ENCODE measurements around the gene B4GALT5. TPM values are rescaled to one million over a fixed set of nuclear protein-coding genes. Genes with fewer than 3 reads are reported as not detected.

Gene B4GALT5
- total RNA-seq, 3 donors from 2014 or later = 52.4 to 65.1 (median 60.2) TPM

DNA sequence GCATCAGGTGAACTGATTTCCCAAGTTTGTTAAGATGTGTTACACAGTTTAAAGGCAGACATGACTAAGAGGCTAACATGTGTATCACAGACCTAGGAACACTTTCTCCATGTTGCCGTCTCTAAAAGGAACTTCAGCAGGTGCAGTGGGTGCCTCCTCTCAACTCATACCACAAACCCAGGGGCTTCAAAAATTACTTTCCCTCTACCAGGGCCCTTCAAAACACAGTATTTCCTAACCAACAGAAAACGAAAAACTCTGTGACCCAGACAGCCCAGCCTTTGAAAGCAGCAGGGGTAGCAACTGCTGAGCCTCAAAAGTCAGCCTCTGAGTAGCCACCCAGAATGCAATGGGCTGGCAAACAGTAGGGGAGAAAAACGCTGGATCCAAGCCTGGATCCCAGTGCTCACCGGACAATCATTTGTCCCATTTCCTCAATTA is 28.5 kb downstream of the B4GALT5 start:
- ATAC-seq (peak; percentile 20), DNase-seq (no peak)
- intact Hi-C loops (cut with DNase I, micrococcal nuclease) = no loop called here
- no peak for TF ChIP-seq CTCF (IDR thresholded peaks at IDR 0.05)
- Histone ChIP-seq H3K4me3 (no peak overlapping the region), H3K9me3 (no peaks in the 10 kb centered on the region), H3K36me3 (ENCODE audit: low read depth) (no peaks in the 10 kb centered on the region), H3K4me1 (ENCODE audit: low read depth) (peaks cover 41% of the 10 kb centered on the region)

GRCh38 chr20:49684335-49684997 is 29.2 kb downstream of the B4GALT5 start:
- Histone ChIP-seq H3K36me3 (ENCODE audit: low read depth) (no peaks in the 10 kb centered on the region), H3K4me3 (no peak overlapping the region), H3K9me3 (no peaks in the 10 kb centered on the region), H3K4me1 (ENCODE audit: low read depth) (peaks cover 48% of the 10 kb centered on the region)
- intact Hi-C loops (cut with DNase I, micrococcal nuclease) = no loop called here
- ATAC-seq = no peak
- TF ChIP-seq CTCF (IDR thresholded peaks at IDR 0.05) = no peak
- DNase-seq = peak in 1 of 3 donors; percentile 1

DNA sequence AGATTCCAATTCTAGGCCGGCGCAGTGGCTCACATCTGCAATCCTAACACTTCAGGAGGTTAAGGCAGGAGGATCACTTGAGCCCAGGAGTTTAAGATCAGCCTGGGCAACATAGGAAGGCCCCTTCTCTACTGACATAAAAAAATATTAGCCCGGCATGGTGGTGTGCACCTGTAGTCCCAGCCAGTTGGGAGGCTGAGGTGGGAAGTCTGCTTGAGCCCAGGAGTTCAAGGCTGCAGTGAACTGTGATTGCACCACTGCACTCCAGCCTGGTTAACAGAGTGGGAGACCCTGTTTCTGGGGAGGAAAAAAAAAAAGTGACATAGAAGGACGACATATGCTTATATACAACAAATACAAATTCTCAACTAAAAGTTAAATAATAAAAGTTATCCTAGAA is 30.9 kb downstream of the B4GALT5 start:
- no peaks in the 10 kb centered on the region for H3K9me3 ChIP-seq
- H3K36me3 ChIP-seq (ENCODE audit: low read depth) = no peaks in the 10 kb centered on the region
- peaks cover 57% of the 10 kb centered on the region for H3K4me1 ChIP-seq (ENCODE audit: low read depth)
- DNase-seq = no peak
- intact Hi-C loops (cut with DNase I, micrococcal nuclease) = no loop called here
- no peak for TF ChIP-seq CTCF (IDR thresholded peaks at IDR 0.05)
- H3K4me3 ChIP-seq = no peak overlapping the region
- no peak for ATAC-seq

DNA sequence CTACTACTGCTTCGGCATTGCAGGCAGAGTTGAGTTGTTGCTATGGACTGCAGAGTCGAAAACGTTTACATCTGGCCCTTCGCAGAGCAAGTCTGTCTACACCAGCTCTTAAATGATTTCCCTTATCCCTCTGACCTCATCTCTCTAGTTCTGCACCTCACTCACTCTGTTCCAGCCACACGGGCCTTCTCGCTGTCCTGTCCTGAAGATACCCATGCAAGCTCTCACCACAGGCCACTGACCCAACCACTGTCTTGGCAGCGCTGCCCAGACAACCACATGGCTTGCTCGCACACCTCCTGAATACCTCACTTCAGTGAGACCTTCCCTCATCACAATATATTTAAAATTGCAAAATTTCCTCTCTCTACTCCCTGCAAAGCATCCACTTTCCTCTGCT is 31.4 kb downstream of the B4GALT5 start:
- no peaks in the 10 kb centered on the region for H3K36me3 ChIP-seq (ENCODE audit: low read depth)
- no peaks in the 10 kb centered on the region for H3K9me3 ChIP-seq
- no peak for TF ChIP-seq CTCF (IDR thresholded peaks at IDR 0.05)
- H3K4me3 ChIP-seq = no peak overlapping the region
- peaks cover 57% of the 10 kb centered on the region for H3K4me1 ChIP-seq (ENCODE audit: low read depth)
- DNase-seq (peak in 1 of 3 donors; percentile 1), ATAC-seq (no peak)
- intact Hi-C loops (cut with DNase I, micrococcal nuclease) = no loop called here

DNA sequence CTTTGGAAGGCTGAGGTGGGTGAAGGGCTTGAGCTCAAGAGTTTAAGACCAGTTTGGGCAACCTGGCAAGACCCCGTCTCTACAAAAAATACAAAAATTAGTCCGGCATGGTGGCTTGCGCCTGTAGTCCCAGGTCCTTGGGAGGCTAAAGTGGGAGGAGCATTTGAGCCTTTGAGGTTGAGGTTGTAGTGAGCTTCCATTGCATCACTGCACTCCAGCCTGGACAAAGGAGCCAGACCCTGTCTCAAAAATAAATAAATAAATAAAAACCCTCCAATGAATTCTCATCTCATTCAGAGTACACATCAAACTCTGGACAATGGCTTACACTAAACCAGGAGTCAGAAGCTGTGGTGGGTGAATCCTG is 31.8 kb downstream of the B4GALT5 start:
- no peak for ATAC-seq
- peaks cover 59% of the 10 kb centered on the region for H3K4me1 ChIP-seq (ENCODE audit: low read depth)
- no peak for TF ChIP-seq CTCF (IDR thresholded peaks at IDR 0.05)
- intact Hi-C loops (cut with DNase I, micrococcal nuclease) = no loop called here
- H3K9me3 ChIP-seq = no peaks in the 10 kb centered on the region
- no peaks in the 10 kb centered on the region for H3K36me3 ChIP-seq (ENCODE audit: low read depth)
- no peak overlapping the region for H3K4me3 ChIP-seq
- DNase-seq = peak in 1 of 3 donors; percentile 3

- Histone ChIP-seq H3K4me1 (ENCODE audit: low read depth) (peaks cover 64% of the 10 kb centered on the region), H3K4me3 (no peak overlapping the region), H3K9me3 (no peaks in the 10 kb centered on the region), H3K36me3 (ENCODE audit: low read depth) (no peaks in the 10 kb centered on the region)
- ATAC-seq (no peak), DNase-seq (no peak)
- intact Hi-C loops (cut with DNase I, micrococcal nuclease) = no loop called here
- no peak for TF ChIP-seq CTCF (IDR thresholded peaks at IDR 0.05)
Measured at GRCh38 chr20:49680484-49680883, 33.2 kb downstream of the B4GALT5 start.

All from mucosa of descending colon (tissue), 3 donors.